ENCODE measurements around the gene SF3A1. TPM values are rescaled to one million over a fixed set of nuclear protein-coding genes. Genes with fewer than 3 reads are reported as not detected.
A peak's percentile ranks its signal among the peaks of the same experiment; 100 is the strongest.

Gene SF3A1
- total and polyA plus RNA-seq, 3 experiments from 2014 or later = 139 to 241 (median 235) TPM

- peaks cover 5 to 94% (median 10%) of the 10 kb centered on the region in 3 donors for H3K36me3 Mint-ChIP-seq
- H3K27ac ChIP-seq (ENCODE audit: low read depth, low read length) = no peak overlapping the region
- ChIA-PET CTCF (interaction anchor here (0.7 to 3.0 kb wide), 3 partner anchors 10 to 12 kb away, joined by 3 to 10 read pairs (median 4); no protein-coding TSS in a partner anchor), POLR2A (interaction anchor here (0.6 kb wide), 1 partner anchor 126 kb away, joined by 3 read pairs; no protein-coding TSS in a partner anchor)
- peaks cover 82% of the 10 kb centered on the region for H3K4me1 ChIP-seq (ENCODE audit: insufficient read depth, low read length)
- peak overlapping the region; percentile 18 for H3K4me3 ChIP-seq (ENCODE audit: low read length)
- H3K4me1 Mint-ChIP-seq = peaks cover 54 to 63% (median 63%) of the 10 kb centered on the region in 3 donors
- H3K27ac Mint-ChIP-seq = peak overlapping the region; percentile 33 to 90 (median 66)
- no peaks in the 10 kb centered on the region for H3K27me3 Mint-ChIP-seq
- no peak overlapping the region for H3K4me3 Mint-ChIP-seq
- no peak for DNase-seq
- peaks cover 55% of the 10 kb centered on the region for H3K36me3 ChIP-seq (ENCODE audit: insufficient read depth, low read length)
- H3K9me3 Mint-ChIP-seq = no peaks in the 10 kb centered on the region
- no peaks in the 10 kb centered on the region for H3K27me3 ChIP-seq (ENCODE audit: insufficient read depth, low read length, poor library complexity, severe bottlenecking)
- H3K9me3 ChIP-seq (ENCODE audit: low read length) = no peaks in the 10 kb centered on the region
Measured at GRCh38 chr22:30297991-30298701, 58.5 kb downstream of the SF3A1 start.

GRCh38 chr22:30297276-30297990 lies 59.3 kb downstream of the SF3A1 start:
- H3K27ac ChIP-seq (ENCODE audit: low read depth, low read length) = no peak overlapping the region
- Mint-ChIP-seq H3K27me3 (no peaks in the 10 kb centered on the region), H3K4me1 (peaks cover 47 to 56% (median 56%) of the 10 kb centered on the region in 3 donors), H3K4me3 (no peak overlapping the region), H3K9me3 (no peaks in the 10 kb centered on the region), H3K36me3 (peaks cover 5 to 94% (median 12%) of the 10 kb centered on the region in 3 donors), H3K27ac (peak overlapping the region; percentile 8 to 93 (median 72))
- ChIA-PET CTCF (interaction anchor here (0.7 to 3.0 kb wide), 3 partner anchors 10 to 13 kb away, joined by 3 to 10 read pairs (median 4); no protein-coding TSS in a partner anchor), POLR2A (no interaction called here)
- peaks cover 75% of the 10 kb centered on the region for H3K4me1 ChIP-seq (ENCODE audit: insufficient read depth, low read length)
- no peak for DNase-seq
- H3K9me3 ChIP-seq (ENCODE audit: low read length) = no peaks in the 10 kb centered on the region
- H3K36me3 ChIP-seq (ENCODE audit: insufficient read depth, low read length) = peaks cover 61% of the 10 kb centered on the region
- no peaks in the 10 kb centered on the region for H3K27me3 ChIP-seq (ENCODE audit: insufficient read depth, low read length, poor library complexity, severe bottlenecking)
- H3K4me3 ChIP-seq (ENCODE audit: low read length) = peak overlapping the region; percentile 18

GRCh38 chr22:30296833-30297232 lies 59.9 kb downstream of the SF3A1 start:
- Mint-ChIP-seq H3K4me3 (peak overlapping the region in 2 of 7 donors; percentile 32 to 58), H3K27me3 (peaks cover 0 to 1% of the 10 kb centered on the region in 2 donors), H3K27ac (peak overlapping the region; percentile 52 to 85 (median 72)), H3K9me3 (no peaks in the 10 kb centered on the region), H3K36me3 (peaks cover 5 to 95% (median 12%) of the 10 kb centered on the region in 3 donors), H3K4me1 (peaks cover 41 to 50% (median 50%) of the 10 kb centered on the region in 3 donors)
- no peak overlapping the region for H3K27ac ChIP-seq (ENCODE audit: low read depth, low read length)
- POLR2A ChIA-PET = interaction anchor here (1.9 kb wide), 1 partner anchor 10 kb away, joined by 5 read pairs; no protein-coding TSS in a partner anchor
- H3K4me3 ChIP-seq (ENCODE audit: low read length) = no peak overlapping the region
- no peaks in the 10 kb centered on the region for H3K9me3 ChIP-seq (ENCODE audit: low read length)
- DNase-seq = no peak
- H3K4me1 ChIP-seq (ENCODE audit: insufficient read depth, low read length) = peaks cover 69% of the 10 kb centered on the region
- H3K27me3 ChIP-seq (ENCODE audit: insufficient read depth, low read length, poor library complexity, severe bottlenecking) = no peaks in the 10 kb centered on the region
- CTCF ChIA-PET = interaction anchor here (0.9 to 3.0 kb wide), 2 partner anchors 9 to 11 kb away, joined by 6 to 10 read pairs; no protein-coding TSS in a partner anchor
- H3K36me3 ChIP-seq (ENCODE audit: insufficient read depth, low read length) = peaks cover 61% of the 10 kb centered on the region

- peak overlapping the region in 7 of 8 donors; percentile 29 to 85 (median 71) for H3K27ac Mint-ChIP-seq
- DNase-seq = peak in 1 of 5 donors; percentile 56
- H3K4me1 Mint-ChIP-seq = peaks cover 38 to 50% (median 44%) of the 10 kb centered on the region in 3 donors
- peaks cover 3 to 95% (median 12%) of the 10 kb centered on the region in 3 donors for H3K36me3 Mint-ChIP-seq
- POLR2A ChIA-PET = interaction anchor here (1.9 kb wide), 1 partner anchor 10 kb away, joined by 5 read pairs; no protein-coding TSS in a partner anchor
- H3K4me3 Mint-ChIP-seq = peak overlapping the region in 1 of 7 donors; percentile 58
- peaks cover 61% of the 10 kb centered on the region for H3K36me3 ChIP-seq (ENCODE audit: insufficient read depth, low read length)
- CTCF ChIA-PET = interaction anchor here (0.9 to 3.0 kb wide), 4 partner anchors 8 to 91 kb away, joined by 3 to 10 read pairs (median 5); partner anchors contain the start of gene RNF215
- H3K4me3 ChIP-seq (ENCODE audit: low read length) = no peak overlapping the region
- H3K27ac ChIP-seq (ENCODE audit: low read depth, low read length) = no peak overlapping the region
- H3K9me3 ChIP-seq (ENCODE audit: low read length) = no peaks in the 10 kb centered on the region
- peaks cover 0 to 1% of the 10 kb centered on the region in 2 donors for H3K27me3 Mint-ChIP-seq
- peaks cover 64% of the 10 kb centered on the region for H3K4me1 ChIP-seq (ENCODE audit: insufficient read depth, low read length)
- H3K9me3 Mint-ChIP-seq = no peaks in the 10 kb centered on the region
- no peaks in the 10 kb centered on the region for H3K27me3 ChIP-seq (ENCODE audit: insufficient read depth, low read length, poor library complexity, severe bottlenecking)
Measured at GRCh38 chr22:30296324-30296723, 60.4 kb downstream of the SF3A1 start.

DNA sequence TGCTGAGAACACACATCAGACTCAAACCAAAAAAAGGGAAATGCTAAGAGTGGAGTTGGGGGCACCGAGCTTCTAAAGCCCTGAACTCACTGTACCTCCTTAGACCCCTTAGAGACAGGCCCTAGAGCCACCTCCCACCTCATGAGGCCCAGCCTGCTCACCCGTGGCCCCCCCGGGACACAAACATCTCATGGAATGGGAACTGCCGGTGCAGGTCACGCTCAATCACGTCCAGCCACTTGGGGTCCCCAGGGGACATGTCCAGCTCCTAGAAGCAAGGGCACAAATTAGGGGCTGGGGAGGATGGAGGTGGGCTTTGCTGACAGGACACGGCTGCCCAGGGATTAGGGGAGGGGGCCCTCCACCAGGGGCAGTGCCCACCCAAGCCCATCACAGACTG lies 61.1 kb downstream of the SF3A1 start:
- Mint-ChIP-seq H3K4me1 (peaks cover 37 to 50% (median 40%) of the 10 kb centered on the region in 3 donors), H3K36me3 (peaks cover 2 to 88% (median 12%) of the 10 kb centered on the region in 3 donors), H3K9me3 (no peaks in the 10 kb centered on the region), H3K27ac (peak overlapping the region in 4 of 8 donors; percentile 43 to 74 (median 53)), H3K4me3 (peak overlapping the region in 1 of 7 donors; percentile 18), H3K27me3 (peaks cover 0 to 1% of the 10 kb centered on the region in 2 donors)
- peaks cover 53% of the 10 kb centered on the region for H3K36me3 ChIP-seq (ENCODE audit: insufficient read depth, low read length)
- POLR2A ChIA-PET = interaction anchor here (1.9 kb wide), 1 partner anchor 11 kb away, joined by 5 read pairs; no protein-coding TSS in a partner anchor
- no peak overlapping the region for H3K27ac ChIP-seq (ENCODE audit: low read depth, low read length)
- peaks cover 64% of the 10 kb centered on the region for H3K4me1 ChIP-seq (ENCODE audit: insufficient read depth, low read length)
- H3K4me3 ChIP-seq (ENCODE audit: low read length) = no peak overlapping the region
- H3K27me3 ChIP-seq (ENCODE audit: insufficient read depth, low read length, poor library complexity, severe bottlenecking) = no peaks in the 10 kb centered on the region
- CTCF ChIA-PET = interaction anchor here (1.1 to 3.0 kb wide), 3 partner anchors 12 to 92 kb away, joined by 3 to 10 read pairs (median 4); partner anchors contain the start of gene RNF215
- DNase-seq = no peak
- no peaks in the 10 kb centered on the region for H3K9me3 ChIP-seq (ENCODE audit: low read length)

GRCh38 chr22:30294830-30295229 lies 61.9 kb downstream of the SF3A1 start:
- Histone ChIP-seq H3K27ac (ENCODE audit: low read depth, low read length) (no peak overlapping the region), H3K4me3 (ENCODE audit: low read length) (no peak overlapping the region), H3K36me3 (ENCODE audit: insufficient read depth, low read length) (peaks cover 49% of the 10 kb centered on the region), H3K9me3 (ENCODE audit: low read length) (no peaks in the 10 kb centered on the region), H3K4me1 (ENCODE audit: insufficient read depth, low read length) (peaks cover 65% of the 10 kb centered on the region), H3K27me3 (ENCODE audit: insufficient read depth, low read length, poor library complexity, severe bottlenecking) (no peaks in the 10 kb centered on the region)
- H3K9me3 Mint-ChIP-seq = no peaks in the 10 kb centered on the region
- ChIA-PET POLR2A (interaction anchor here (0.8 to 1.9 kb wide), 2 partner anchors 12 kb away, joined by 3 to 5 read pairs; no protein-coding TSS in a partner anchor), CTCF (no interaction called here)
- peaks cover 44 to 55% (median 47%) of the 10 kb centered on the region in 3 donors for H3K4me1 Mint-ChIP-seq
- H3K27me3 Mint-ChIP-seq = peaks cover 0 to 1% of the 10 kb centered on the region in 2 donors
- H3K4me3 Mint-ChIP-seq = no peak overlapping the region
- peak overlapping the region in 1 of 8 donors; percentile 57 for H3K27ac Mint-ChIP-seq
- DNase-seq = no peak
- peaks cover 2 to 85% (median 12%) of the 10 kb centered on the region in 3 donors for H3K36me3 Mint-ChIP-seq

GRCh38 chr22:30294066-30294465 lies 62.6 kb downstream of the SF3A1 start:
- no peaks in the 10 kb centered on the region for H3K27me3 ChIP-seq (ENCODE audit: insufficient read depth, low read length, poor library complexity, severe bottlenecking)
- Mint-ChIP-seq H3K4me1 (peaks cover 45 to 54% (median 47%) of the 10 kb centered on the region in 3 donors), H3K9me3 (no peaks in the 10 kb centered on the region), H3K27me3 (peaks cover 0 to 1% of the 10 kb centered on the region in 2 donors), H3K4me3 (peak overlapping the region in 1 of 7 donors; percentile 33), H3K27ac (peak overlapping the region in 6 of 8 donors; percentile 5 to 88 (median 38)), H3K36me3 (peaks cover 2 to 84% (median 12%) of the 10 kb centered on the region in 3 donors)
- no peaks in the 10 kb centered on the region for H3K9me3 ChIP-seq (ENCODE audit: low read length)
- no peak for DNase-seq
- H3K36me3 ChIP-seq (ENCODE audit: insufficient read depth, low read length) = peaks cover 43% of the 10 kb centered on the region
- ChIA-PET CTCF (no interaction called here), POLR2A (interaction anchor here (0.8 to 1.0 kb wide), 2 partner anchors 12 to 63 kb away, joined by 3 read pairs; partner anchors contain the start of genes CCDC157 and SF3A1)
- H3K4me3 ChIP-seq (ENCODE audit: low read length) = no peak overlapping the region
- peaks cover 59% of the 10 kb centered on the region for H3K4me1 ChIP-seq (ENCODE audit: insufficient read depth, low read length)
- H3K27ac ChIP-seq (ENCODE audit: low read depth, low read length) = no peak overlapping the region

Measured in CD8-positive, alpha-beta memory T cell (primary cell).